Epithelial cell of prostate (primary cell): ENCODE measurements around the gene MAPK8.

Experiments
- DNase-seq: peaks from one replicate; pipeline ENCODE4 v3.0.0-alpha.2; 2011; ENCODE audit warnings: low read depth, low spot score
- H3K27ac ChIP-seq: fragments of 450-650 bp; 2 replicates; pipeline ENCODE4 v1.5.1; 2017; ENCODE audit warnings: mild to moderate bottlenecking

The MAPK8 gene

GRCh38 chr10:48290286-48290685 lies 16.2 kb upstream of the MAPK8 start:
- H3K27ac ChIP-seq = no peak overlapping the region
- no peak for DNase-seq

GRCh38 chr10:48291190-48291589 lies 15.3 kb upstream of the MAPK8 start:
- DNase-seq = no peak
- no peak overlapping the region for H3K27ac ChIP-seq

GRCh38 chr10:48292616-48293015 lies 13.9 kb upstream of the MAPK8 start:
- H3K27ac ChIP-seq = no peak overlapping the region
- DNase-seq = no peak

- no peak for DNase-seq
- H3K27ac ChIP-seq = no peak overlapping the region
Observed at GRCh38 chr10:48294431-48294830, 12.0 kb upstream of the MAPK8 start.

- DNase-seq = no peak
- no peak overlapping the region for H3K27ac ChIP-seq
Observed at GRCh38 chr10:48296576-48297098, 9.8 kb upstream of the MAPK8 start.

GRCh38 chr10:48299066-48299465 lies 7.4 kb upstream of the MAPK8 start:
- H3K27ac ChIP-seq = no peak overlapping the region
- DNase-seq = no peak

GRCh38 chr10:48299692-48300091 lies 6.8 kb upstream of the MAPK8 start:
- H3K27ac ChIP-seq = no peak overlapping the region
- no peak for DNase-seq

GRCh38 chr10:48300556-48300955 lies 5.9 kb upstream of the MAPK8 start:
- no peak overlapping the region for H3K27ac ChIP-seq

GRCh38 chr10:48302515-48303476 lies 3.7 kb upstream of the MAPK8 start:
- no peak for DNase-seq
- H3K27ac ChIP-seq = no peak overlapping the region

More at GRCh38 chr10:48300556-48300955, 5.9 kb upstream of the MAPK8 start:
- no peak for DNase-seq

- peak overlapping the region; percentile 67 for H3K27ac ChIP-seq
- DNase-seq = no peak
Observed at GRCh38 chr10:48305905-48306264, 592 bp upstream of the MAPK8 start.

GRCh38 chr10:48306870-48307710 lies 613 bp downstream of the MAPK8 start:
- H3K27ac ChIP-seq = peak overlapping the region; percentile 67
- DNase-seq = no peak

GRCh38 chr10:48307711-48308018 lies 1.2 kb downstream of the MAPK8 start:
- no peak overlapping the region for H3K27ac ChIP-seq
- DNase-seq = no peak

- no peak for DNase-seq
- H3K27ac ChIP-seq = peak overlapping the region; percentile 40
Observed at GRCh38 chr10:48309711-48310226, 3.3 kb downstream of the MAPK8 start.

GRCh38 chr10:48314107-48314506 lies 7.6 kb downstream of the MAPK8 start:
- DNase-seq = no peak
- no peak overlapping the region for H3K27ac ChIP-seq

GRCh38 chr10:48316236-48316635 lies 9.8 kb downstream of the MAPK8 start:
- DNase-seq = no peak

GRCh38 chr10:48317321-48317990 lies 11.0 kb downstream of the MAPK8 start:
- DNase-seq = no peak
- no peak overlapping the region for H3K27ac ChIP-seq

More at GRCh38 chr10:48316236-48316635, 9.8 kb downstream of the MAPK8 start:
- H3K27ac ChIP-seq = no peak overlapping the region

- no peak for DNase-seq
- no peak overlapping the region for H3K27ac ChIP-seq
Observed at GRCh38 chr10:48322017-48322416, 15.5 kb downstream of the MAPK8 start.

- no peak for DNase-seq
- H3K27ac ChIP-seq = no peak overlapping the region
Observed at GRCh38 chr10:48324580-48324979, 18.1 kb downstream of the MAPK8 start.

GRCh38 chr10:48330269-48330668 lies 23.8 kb downstream of the MAPK8 start:
- H3K27ac ChIP-seq = no peak overlapping the region
- no peak for DNase-seq

GRCh38 chr10:48331436-48331835 lies 25.0 kb downstream of the MAPK8 start:
- no peak overlapping the region for H3K27ac ChIP-seq
- no peak for DNase-seq
